ENCODE results near the gene MARCHF7.

DNA sequence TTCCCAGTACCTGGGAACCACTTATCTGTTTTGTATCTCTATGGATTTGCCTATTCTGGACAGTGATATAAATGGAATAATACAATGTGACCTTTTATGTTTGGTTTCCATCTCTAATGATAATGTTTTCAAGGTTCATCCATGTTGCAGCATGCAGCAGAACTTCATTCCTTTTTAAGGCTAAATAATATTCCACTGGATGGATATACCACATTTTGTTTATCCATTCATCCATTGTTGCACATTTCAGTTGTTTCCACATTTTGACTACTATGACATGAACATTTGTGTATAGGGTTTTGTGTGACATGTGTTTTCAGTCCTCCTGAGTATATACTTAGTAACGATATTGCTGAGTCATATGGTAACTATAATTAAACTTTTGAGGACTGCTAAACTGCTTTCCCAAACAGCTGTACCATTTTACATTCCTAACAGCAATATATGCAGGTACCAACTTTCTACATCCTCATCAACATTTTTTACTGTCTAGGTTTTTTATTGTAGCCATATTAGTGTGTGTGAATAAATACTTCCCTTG is 17.7 kb upstream of the MARCHF7 start:
- TF ChIP-seq POLR2AphosphoS5 (IDR thresholded peaks at IDR 0.05) (no peak), POLR2A (IDR thresholded peaks at IDR 0.05) (no peak), EP300 (IDR thresholded peaks at IDR 0.05) (no peak)
- TF ChIP-seq, protein P1, sequence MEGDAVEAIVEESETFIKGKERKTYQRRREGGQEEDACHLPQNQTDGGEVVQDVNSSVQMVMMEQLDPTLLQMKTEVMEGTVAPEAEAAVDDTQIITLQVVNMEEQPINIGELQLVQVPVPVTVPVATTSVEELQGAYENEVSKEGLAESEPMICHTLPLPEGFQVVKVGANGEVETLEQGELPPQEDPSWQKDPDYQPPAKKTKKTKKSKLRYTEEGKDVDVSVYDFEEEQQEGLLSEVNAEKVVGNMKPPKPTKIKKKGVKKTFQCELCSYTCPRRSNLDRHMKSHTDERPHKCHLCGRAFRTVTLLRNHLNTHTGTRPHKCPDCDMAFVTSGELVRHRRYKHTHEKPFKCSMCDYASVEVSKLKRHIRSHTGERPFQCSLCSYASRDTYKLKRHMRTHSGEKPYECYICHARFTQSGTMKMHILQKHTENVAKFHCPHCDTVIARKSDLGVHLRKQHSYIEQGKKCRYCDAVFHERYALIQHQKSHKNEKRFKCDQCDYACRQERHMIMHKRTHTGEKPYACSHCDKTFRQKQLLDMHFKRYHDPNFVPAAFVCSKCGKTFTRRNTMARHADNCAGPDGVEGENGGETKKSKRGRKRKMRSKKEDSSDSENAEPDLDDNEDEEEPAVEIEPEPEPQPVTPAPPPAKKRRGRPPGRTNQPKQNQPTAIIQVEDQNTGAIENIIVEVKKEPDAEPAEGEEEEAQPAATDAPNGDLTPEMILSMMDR (IDR thresholded peaks at IDR 0.05): no peak
